KG1 (cell line): ENCODE data around the gene MT1HL1.
"Not testable (repeated sequence)": the region's sequence is repeated elsewhere in the genome, so short reads cannot be mapped to it uniquely, and the experiment has no call there.

ENCODE experiments used
- DNase-seq: peaks from one replicate; lab custom pipeline; 2025; lab: John Stamatoyannopoulos, UW

Gene MT1HL1

GRCh38 chr1:237016626-237017025, 12.4 kb upstream of the MT1HL1 start:
- DNase-seq: no peak

GRCh38 chr1:237013608-237014007, 9.4 kb upstream of the MT1HL1 start:
- no peak for DNase-seq

- no peak for DNase-seq
These were observed 8.6 kb upstream of the MT1HL1 start for GRCh38 chr1:237012788-237013383.

- DNase-seq: no peak
These were observed 8.1 kb upstream of the MT1HL1 start for GRCh38 chr1:237012361-237012760.

- no peak for DNase-seq
These were observed 7.2 kb upstream of the MT1HL1 start for GRCh38 chr1:237011432-237011831.

GRCh38 chr1:237009611-237010010, 5.4 kb upstream of the MT1HL1 start:
- no peak for DNase-seq

- DNase-seq: no peak
These were observed 3.1 kb upstream of the MT1HL1 start for GRCh38 chr1:237007147-237007881.

- DNase-seq: no peak
These were observed 1.4 kb upstream of the MT1HL1 start for GRCh38 chr1:237005674-237006073.

GRCh38 chr1:237003516-237003915, 725 bp downstream of the MT1HL1 start:
- no peak for DNase-seq

- no peak for DNase-seq
These were observed 4.0 kb downstream of the MT1HL1 start for GRCh38 chr1:237000191-237000590.

- DNase-seq: no peak
These were observed 5.7 kb downstream of the MT1HL1 start for GRCh38 chr1:236998546-236998945.

- no peak for DNase-seq
These were observed 6.4 kb downstream of the MT1HL1 start for GRCh38 chr1:236997882-236998281.

- no peak for DNase-seq
These were observed 6.9 kb downstream of the MT1HL1 start for GRCh38 chr1:236997361-236997760.

- DNase-seq: no peak
These were observed 9.8 kb downstream of the MT1HL1 start for GRCh38 chr1:236994450-236994849.

- DNase-seq: no peak
These were observed 11.8 kb downstream of the MT1HL1 start for GRCh38 chr1:236992449-236992848.

- DNase-seq: no peak
These were observed 14.2 kb downstream of the MT1HL1 start for GRCh38 chr1:236990052-236990445.

- no peak for DNase-seq
These were observed 14.8 kb downstream of the MT1HL1 start for GRCh38 chr1:236989290-236990051.

- DNase-seq: no peak
These were observed 20.4 kb downstream of the MT1HL1 start for GRCh38 chr1:236983818-236984217.

GRCh38 chr1:236982380-236982779, 21.9 kb downstream of the MT1HL1 start:
- no peak for DNase-seq

GRCh38 chr1:236981431-236981830, 22.8 kb downstream of the MT1HL1 start:
- not testable (repeated sequence) for DNase-seq

- no peak for DNase-seq
These were observed 23.6 kb downstream of the MT1HL1 start for GRCh38 chr1:236980673-236981072.

- no peak for DNase-seq
These were observed 24.9 kb downstream of the MT1HL1 start for GRCh38 chr1:236979149-236979900.
